Measurements from ENCODE around the gene CTBS.
"Not testable (repeated sequence)": the region's sequence is repeated elsewhere in the genome, so short reads cannot be mapped to it uniquely, and the experiment has no call there.

Gene CTBS

GRCh38 chr1:84598846-84599741, 24.9 kb upstream of the CTBS start:
- H3K9me3 Mint-ChIP-seq = no peaks in the 10 kb centered on the region
- peak overlapping the region; percentile 98 for H3K27ac Mint-ChIP-seq
- peaks cover 23% of the 10 kb centered on the region for H3K4me1 Mint-ChIP-seq
- H3K4me3 Mint-ChIP-seq = peak overlapping the region; percentile 77
- no peaks in the 10 kb centered on the region for H3K27me3 Mint-ChIP-seq
- H3K36me3 Mint-ChIP-seq = peaks cover 3% of the 10 kb centered on the region

- peaks cover 23% of the 10 kb centered on the region for H3K4me1 Mint-ChIP-seq
- no peak overlapping the region for H3K4me3 Mint-ChIP-seq
- no peaks in the 10 kb centered on the region for H3K27me3 Mint-ChIP-seq
- H3K36me3 Mint-ChIP-seq = peaks cover 3% of the 10 kb centered on the region
- H3K9me3 Mint-ChIP-seq = no peaks in the 10 kb centered on the region
- H3K27ac Mint-ChIP-seq = peak overlapping the region; percentile 98
Measured at GRCh38 chr1:84598418-84598817, 24.2 kb upstream of the CTBS start.

- Mint-ChIP-seq H3K4me1 (peaks cover 23% of the 10 kb centered on the region), H3K36me3 (peaks cover 6% of the 10 kb centered on the region), H3K4me3 (no peak overlapping the region), H3K9me3 (no peaks in the 10 kb centered on the region), H3K27ac (no peak overlapping the region), H3K27me3 (peaks cover 1% of the 10 kb centered on the region)
Measured at GRCh38 chr1:84597011-84597410, 22.8 kb upstream of the CTBS start.

GRCh38 chr1:84594959-84595358, 20.7 kb upstream of the CTBS start:
- not testable (repeated sequence) for H3K9me3 Mint-ChIP-seq, H3K27ac Mint-ChIP-seq, H3K4me3 Mint-ChIP-seq, H3K36me3 Mint-ChIP-seq, H3K27me3 Mint-ChIP-seq
- peaks cover 17% of the 10 kb centered on the region for H3K4me1 Mint-ChIP-seq

GRCh38 chr1:84587099-84587498, 12.9 kb upstream of the CTBS start:
- H3K9me3 Mint-ChIP-seq = no peaks in the 10 kb centered on the region
- H3K36me3 Mint-ChIP-seq = peaks cover 2% of the 10 kb centered on the region
- no peaks in the 10 kb centered on the region for H3K4me1 Mint-ChIP-seq
- H3K4me3 Mint-ChIP-seq = no peak overlapping the region
- H3K27me3 Mint-ChIP-seq = peaks cover 8% of the 10 kb centered on the region
- H3K27ac Mint-ChIP-seq = no peak overlapping the region

- Mint-ChIP-seq H3K27ac (no peak overlapping the region), H3K4me3 (no peak overlapping the region), H3K27me3 (peaks cover 7% of the 10 kb centered on the region), H3K36me3 (peaks cover 2% of the 10 kb centered on the region), H3K9me3 (no peaks in the 10 kb centered on the region), H3K4me1 (no peaks in the 10 kb centered on the region)
Measured at GRCh38 chr1:84585803-84586202, 11.6 kb upstream of the CTBS start.

- Mint-ChIP-seq H3K4me3 (no peak overlapping the region), H3K27me3 (no peaks in the 10 kb centered on the region), H3K27ac (no peak overlapping the region), H3K36me3 (peaks cover 3% of the 10 kb centered on the region), H3K4me1 (no peaks in the 10 kb centered on the region), H3K9me3 (no peaks in the 10 kb centered on the region)
Measured at GRCh38 chr1:84584126-84584525, 9.9 kb upstream of the CTBS start.

GRCh38 chr1:84583648-84584047, 9.4 kb upstream of the CTBS start:
- Mint-ChIP-seq H3K36me3 (peaks cover 4% of the 10 kb centered on the region), H3K4me3 (no peak overlapping the region), H3K27ac (no peak overlapping the region), H3K9me3 (no peaks in the 10 kb centered on the region), H3K4me1 (no peaks in the 10 kb centered on the region), H3K27me3 (no peaks in the 10 kb centered on the region)

GRCh38 chr1:84582802-84583587, 8.8 kb upstream of the CTBS start:
- H3K4me1 Mint-ChIP-seq = no peaks in the 10 kb centered on the region
- no peaks in the 10 kb centered on the region for H3K27me3 Mint-ChIP-seq
- no peak overlapping the region for H3K4me3 Mint-ChIP-seq
- H3K27ac Mint-ChIP-seq = no peak overlapping the region
- no peaks in the 10 kb centered on the region for H3K9me3 Mint-ChIP-seq
- H3K36me3 Mint-ChIP-seq = peaks cover 4% of the 10 kb centered on the region

- no peaks in the 10 kb centered on the region for H3K27me3 Mint-ChIP-seq
- H3K4me3 Mint-ChIP-seq = no peak overlapping the region
- H3K27ac Mint-ChIP-seq = no peak overlapping the region
- H3K9me3 Mint-ChIP-seq = no peaks in the 10 kb centered on the region
- H3K36me3 Mint-ChIP-seq = peaks cover 4% of the 10 kb centered on the region
- H3K4me1 Mint-ChIP-seq = no peaks in the 10 kb centered on the region
Measured at GRCh38 chr1:84581648-84582047, 7.4 kb upstream of the CTBS start.

GRCh38 chr1:84574936-84575335, 696 bp upstream of the CTBS start:
- no peaks in the 10 kb centered on the region for H3K9me3 Mint-ChIP-seq

GRCh38 chr1:84573481-84573966, 716 bp downstream of the CTBS start:
- H3K27ac Mint-ChIP-seq = peak overlapping the region; percentile 97
- H3K4me1 Mint-ChIP-seq = peaks cover 56% of the 10 kb centered on the region
- no peaks in the 10 kb centered on the region for H3K9me3 Mint-ChIP-seq
- peaks cover 14% of the 10 kb centered on the region for H3K36me3 Mint-ChIP-seq
- peak overlapping the region; percentile 94 for H3K4me3 Mint-ChIP-seq
- H3K27me3 Mint-ChIP-seq = no peaks in the 10 kb centered on the region

More at GRCh38 chr1:84574936-84575335, 696 bp upstream of the CTBS start:
- H3K27ac Mint-ChIP-seq = peak overlapping the region; percentile 94
- peaks cover 12% of the 10 kb centered on the region for H3K36me3 Mint-ChIP-seq
- H3K4me3 Mint-ChIP-seq = peak overlapping the region; percentile 94
- peaks cover 48% of the 10 kb centered on the region for H3K4me1 Mint-ChIP-seq
- H3K27me3 Mint-ChIP-seq = no peaks in the 10 kb centered on the region

GRCh38 chr1:84571150-84571535, 3.1 kb downstream of the CTBS start:
- Mint-ChIP-seq H3K27ac (peak overlapping the region; percentile 37), H3K36me3 (peaks cover 21% of the 10 kb centered on the region), H3K27me3 (no peaks in the 10 kb centered on the region), H3K4me1 (peaks cover 69% of the 10 kb centered on the region), H3K9me3 (no peaks in the 10 kb centered on the region), H3K4me3 (peak overlapping the region; percentile 1)

- peaks cover 69% of the 10 kb centered on the region for H3K4me1 Mint-ChIP-seq
- H3K4me3 Mint-ChIP-seq = peak overlapping the region; percentile 1
- peak overlapping the region; percentile 37 for H3K27ac Mint-ChIP-seq
- H3K9me3 Mint-ChIP-seq = no peaks in the 10 kb centered on the region
- no peaks in the 10 kb centered on the region for H3K27me3 Mint-ChIP-seq
- H3K36me3 Mint-ChIP-seq = peaks cover 21% of the 10 kb centered on the region
Measured at GRCh38 chr1:84570436-84571149, 3.6 kb downstream of the CTBS start.

- Mint-ChIP-seq H3K4me3 (no peak overlapping the region), H3K27ac (no peak overlapping the region), H3K36me3 (peaks cover 21% of the 10 kb centered on the region), H3K9me3 (no peaks in the 10 kb centered on the region), H3K4me1 (peaks cover 62% of the 10 kb centered on the region), H3K27me3 (no peaks in the 10 kb centered on the region)
Measured at GRCh38 chr1:84569216-84569615, 5.0 kb downstream of the CTBS start.

Measured in activated naive CD4-positive, alpha-beta T cell treated with anti-CD3 and anti-CD28 coated beads, Interleukin-2, amount 50 U/mL, for 24 hours (primary cell).